ENCODE measurements around the gene AOC2. TPM values are rescaled to one million over a fixed set of nuclear protein-coding genes. Genes with fewer than 3 reads are reported as not detected.

Gene AOC2
- total and polyA plus RNA-seq, 10 of the 15 experiments (the other 5 are each of a cell fraction or from before 2014, with no cell fraction given): 0.08 to 1.9 (median 0.62) TPM

DNA sequence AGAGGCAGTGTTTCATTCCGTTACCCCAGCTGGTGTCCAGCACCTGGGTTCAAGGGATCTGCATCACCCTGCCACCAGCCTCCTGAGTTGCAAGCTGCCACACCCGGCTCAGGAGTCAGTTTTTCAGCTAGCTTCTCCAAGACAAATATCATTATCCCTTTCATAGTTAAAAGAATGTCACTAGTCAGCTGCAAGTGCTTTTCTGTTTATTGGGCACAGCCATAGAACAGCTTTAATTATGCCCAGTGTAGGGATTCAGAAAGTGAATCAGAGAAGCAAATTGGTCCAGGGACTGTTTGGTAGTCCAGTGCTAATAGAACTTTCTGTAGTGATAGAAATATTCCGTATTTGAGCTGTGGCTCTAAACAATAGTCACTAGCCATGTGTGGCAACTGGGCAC lies 3.7 kb downstream of the AOC2 start:
- Histone ChIP-seq H3K27ac (ENCODE audit: control insufficient read depth, insufficient read depth) (no peak overlapping the region), H3K27me3 (replicated peaks in 1 of 2; ENCODE audit: control insufficient read depth in 2 of 2, insufficient read depth in 2 of 2, low read length in 1 of 2) (no peaks in the 10 kb centered on the region), H3K9me3 (replicated peaks; ENCODE audit: control insufficient read depth, insufficient read depth, low read length) (no peaks in the 10 kb centered on the region), H4K20me1 (ENCODE audit: control insufficient read depth, insufficient read depth) (no peaks in the 10 kb centered on the region), H3K4me1 (ENCODE audit: control insufficient read depth, insufficient read depth, low read length) (no peaks in the 10 kb centered on the region; the same call in 1 of the 2 replicates), H3K79me2 (ENCODE audit: control insufficient read depth, insufficient read depth, low read length) (no peaks in the 10 kb centered on the region), H3K9ac (ENCODE audit: control insufficient read depth, insufficient read depth, low read length) (no peak overlapping the region), H3K4me3 (no peak overlapping the region), H3K4me2 (ENCODE audit: control insufficient read depth, insufficient read depth) (no peak overlapping the region), H3K36me3 (ENCODE audit: control insufficient read depth in 2 of 2, insufficient read depth in 2 of 2, low read length in 1 of 2) (peaks cover 10 to 12% of the 10 kb centered on the region in 2 experiments), H2AFZ (ENCODE audit: control insufficient read depth, low read depth, low read length) (no peak overlapping the region)
- TF ChIP-seq BACH1 (IDR thresholded peaks at IDR 0.05; ENCODE audit: borderline replicate concordance) (no peak), ZZZ3 (IDR thresholded peaks at IDR 0.05; ENCODE audit: control insufficient read depth, insufficient read length, low read depth) (no peak), HCFC1 (IDR thresholded peaks at IDR 0.05; ENCODE audit: low read length) (no peak), CBFB (IDR thresholded peaks at IDR 0.05; ENCODE audit: low read depth) (no peak), NFYA (IDR thresholded peaks at IDR 0.05; ENCODE audit: borderline replicate concordance, low read depth, low read length) (no peak), SUZ12 (IDR thresholded peaks at IDR 0.05; ENCODE audit: unreplicated experiment) (no peak), SRF (IDR thresholded peaks at IDR 0.05; ENCODE audit: low read depth in 2 of 2, low read length in 2 of 2) (no peak)
- DNase-seq (ENCODE audit: low read depth, low spot score) (no peak), ATAC-seq (no peak), FAIRE-seq (no peak)
- POLR2A ChIA-PET: interaction anchor here (0.7 kb wide), 1 partner anchor 20 kb away, joined by 4 read pairs; no protein-coding TSS in a partner anchor
- intact Hi-C loops (cut with micrococcal nuclease; ENCODE audit: unreplicated experiment) (loop anchor here (10.0 kb wide), 1 partner anchor 147 kb away; the partner anchor contains the start of gene RPL27), in situ Hi-C loops (cut with MboI) (no loop called here)
- RAD21 ChIA-PET (ENCODE audit: unreplicated experiment): interaction anchor here (0.6 kb wide), 1 partner anchor 579 kb away, joined by 4 read pairs; no protein-coding TSS in a partner anchor
- CTCF ChIA-PET: interaction anchor here (0.6 to 2.1 kb wide), 6 partner anchors 13 to 341 kb away, joined by 3 to 7 read pairs (median 3); partner anchors contain the start of genes BECN1 and RPL27
- no TSS peak for BruUV-seq (replicated peaks)
- 86% methylated on average over 2 of the region's 3 CpGs for WGBS (ENCODE audit: insufficient coverage, insufficient replicate concordance, low lambda C conversion rate, missing lambda C conversion rate)
- SMC1A ChIA-PET (ENCODE audit: uncharacterized antibody, unreplicated experiment): interaction anchor here (0.6 to 0.7 kb wide), 2 partner anchors 9 to 90 kb away, joined by 3 read pairs; no protein-coding TSS in a partner anchor

DNA sequence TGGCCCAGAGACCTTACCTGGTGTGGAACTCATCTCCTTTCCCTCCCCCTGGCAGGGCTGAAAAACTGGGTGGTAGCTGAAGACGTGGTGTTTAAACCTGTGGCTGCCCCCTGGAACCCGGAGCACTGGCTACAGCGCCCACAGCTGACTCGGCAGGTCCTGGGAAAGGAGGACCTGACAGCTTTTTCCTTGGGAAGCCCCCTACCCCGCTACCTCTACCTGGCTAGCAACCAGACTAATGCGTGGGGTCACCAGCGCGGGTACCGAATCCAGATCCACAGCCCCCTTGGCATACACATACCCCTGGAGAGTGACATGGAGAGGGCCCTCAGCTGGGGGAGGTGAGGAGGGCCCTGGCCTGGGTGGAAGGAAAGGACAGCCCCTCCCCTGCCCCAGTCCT lies 4.7 kb downstream of the AOC2 start:
- no TSS peak for BruUV-seq (replicated peaks)
- DNase-seq (ENCODE audit: low read depth, low spot score): no peak
- SMC1A ChIA-PET (ENCODE audit: uncharacterized antibody, unreplicated experiment): no interaction called here
- TF ChIP-seq NFXL1 (IDR thresholded peaks at IDR 0.05; ENCODE audit: borderline replicate concordance): no peak
- TF ChIP-seq HDAC2 (IDR thresholded peaks at IDR 0.05): no peak
- TF ChIP-seq, protein P1, sequence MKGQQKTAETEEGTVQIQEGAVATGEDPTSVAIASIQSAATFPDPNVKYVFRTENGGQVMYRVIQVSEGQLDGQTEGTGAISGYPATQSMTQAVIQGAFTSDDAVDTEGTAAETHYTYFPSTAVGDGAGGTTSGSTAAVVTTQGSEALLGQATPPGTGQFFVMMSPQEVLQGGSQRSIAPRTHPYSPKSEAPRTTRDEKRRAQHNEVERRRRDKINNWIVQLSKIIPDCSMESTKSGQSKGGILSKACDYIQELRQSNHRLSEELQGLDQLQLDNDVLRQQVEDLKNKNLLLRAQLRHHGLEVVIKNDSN (IDR thresholded peaks at IDR 0.05; ENCODE audit: borderline replicate concordance, extremely low read length, insufficient read depth, low read depth, low read length): no peak
- no peak for TF ChIP-seq TCF12 (IDR thresholded peaks at IDR 0.05; ENCODE audit: low read depth, low read length)
- TF ChIP-seq POU2F2 (IDR thresholded peaks at IDR 0.05; ENCODE audit: borderline replicate concordance, low read depth, low read length): no peak
- TF ChIP-seq SMAD5 (IDR thresholded peaks at IDR 0.05; ENCODE audit: low read depth): no peak
- no peak for TF ChIP-seq ZBED1 (IDR thresholded peaks at IDR 0.05; ENCODE audit: borderline replicate concordance)
- Histone ChIP-seq H3K36me3 (ENCODE audit: control insufficient read depth in 2 of 2, insufficient read depth in 2 of 2, low read length in 1 of 2) (peaks cover 5 to 8% of the 10 kb centered on the region in 2 experiments; a peak in 3 of 4 replicates), H3K9me3 (replicated peaks; ENCODE audit: control insufficient read depth, insufficient read depth, low read length) (no peaks in the 10 kb centered on the region), H3K4me3 (no peak overlapping the region), H4K20me1 (ENCODE audit: control insufficient read depth, insufficient read depth) (no peaks in the 10 kb centered on the region), H3K27me3 (replicated peaks in 1 of 2; ENCODE audit: control insufficient read depth in 2 of 2, insufficient read depth in 2 of 2, low read length in 1 of 2) (no peaks in the 10 kb centered on the region), H3K27ac (ENCODE audit: control insufficient read depth, insufficient read depth) (no peak overlapping the region), H3K4me1 (ENCODE audit: control insufficient read depth, insufficient read depth, low read length) (no peaks in the 10 kb centered on the region; the same call in 1 of the 2 replicates), H3K4me2 (ENCODE audit: control insufficient read depth, insufficient read depth) (no peak overlapping the region), H2AFZ (ENCODE audit: control insufficient read depth, low read depth, low read length) (no peak overlapping the region), H3K79me2 (ENCODE audit: control insufficient read depth, insufficient read depth, low read length) (no peaks in the 10 kb centered on the region), H3K9ac (ENCODE audit: control insufficient read depth, insufficient read depth, low read length) (no peak overlapping the region)
- intact Hi-C loops (cut with micrococcal nuclease; ENCODE audit: unreplicated experiment) (loop anchor here (10.0 kb wide), 1 partner anchor 146 kb away; the partner anchor contains the start of gene RPL27), in situ Hi-C loops (cut with MboI) (no loop called here)
- no peak for ATAC-seq
- POLR2A ChIA-PET: no interaction called here
- RAD21 ChIA-PET (ENCODE audit: unreplicated experiment): no interaction called here
- FAIRE-seq: no peak
- 79% methylated on average over 9 of the region's 9 CpGs for WGBS (ENCODE audit: insufficient coverage, insufficient replicate concordance, low lambda C conversion rate, missing lambda C conversion rate)
- CTCF ChIA-PET: interaction anchor here (1.0 kb wide), 1 partner anchor 14 kb away, joined by 3 read pairs; no protein-coding TSS in a partner anchor

Data from GM12878 (cell line).